ENCODE measurements around the gene ADGRL1. TPM values are rescaled to one million over a fixed set of nuclear protein-coding genes. Genes with fewer than 3 reads are reported as not detected.
A peak's percentile ranks its signal among the peaks of the same experiment; 100 is the strongest.

Gene ADGRL1
- total and polyA plus RNA-seq, 9 of the 15 experiments (the other 6 are each of a cell fraction or from before 2014, with no cell fraction given), result 0.14 to 37.0 (median 8.6) TPM

DNA sequence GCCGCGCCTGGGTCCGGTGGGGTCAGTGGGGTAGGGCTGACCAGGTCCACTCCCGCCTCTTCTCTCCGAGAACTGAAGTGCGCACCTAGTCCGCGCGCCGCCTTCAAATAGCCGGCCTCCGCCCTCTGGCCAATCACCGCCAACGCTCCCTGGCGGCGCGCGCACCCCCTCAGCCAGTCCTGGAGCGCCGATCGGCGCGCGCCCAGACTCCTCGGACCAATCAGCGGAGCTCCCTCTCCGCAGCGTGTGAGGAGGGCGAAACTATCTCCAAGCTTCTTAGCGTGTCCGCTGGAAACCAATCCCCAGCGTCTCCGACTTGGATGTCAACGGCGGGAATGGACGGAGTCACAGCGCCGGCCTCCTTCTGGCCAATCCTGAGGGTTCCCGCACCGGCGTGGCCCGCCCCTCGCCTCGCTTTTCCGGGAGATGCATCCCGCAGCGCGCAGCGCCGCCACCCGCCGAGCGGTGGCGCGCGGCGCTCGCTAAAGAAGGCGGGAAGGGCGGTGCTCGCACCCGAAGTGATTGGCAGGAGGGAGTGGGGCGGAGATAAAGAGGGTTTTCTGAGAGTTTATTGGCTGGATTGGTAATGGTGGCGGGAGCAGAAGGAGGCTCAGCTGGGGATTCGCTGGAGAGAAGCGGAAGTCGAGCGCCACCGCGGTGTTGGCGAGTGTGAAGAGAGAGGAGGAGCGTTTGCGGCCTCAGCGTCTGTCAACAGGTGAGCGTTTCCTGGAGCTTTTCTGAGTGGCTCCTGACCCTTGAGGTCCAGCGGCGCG lies 69.3 kb downstream of the ADGRL1 start, which contains the start of gene ASF1B (continued):
- TF ChIP-seq, protein P1, sequence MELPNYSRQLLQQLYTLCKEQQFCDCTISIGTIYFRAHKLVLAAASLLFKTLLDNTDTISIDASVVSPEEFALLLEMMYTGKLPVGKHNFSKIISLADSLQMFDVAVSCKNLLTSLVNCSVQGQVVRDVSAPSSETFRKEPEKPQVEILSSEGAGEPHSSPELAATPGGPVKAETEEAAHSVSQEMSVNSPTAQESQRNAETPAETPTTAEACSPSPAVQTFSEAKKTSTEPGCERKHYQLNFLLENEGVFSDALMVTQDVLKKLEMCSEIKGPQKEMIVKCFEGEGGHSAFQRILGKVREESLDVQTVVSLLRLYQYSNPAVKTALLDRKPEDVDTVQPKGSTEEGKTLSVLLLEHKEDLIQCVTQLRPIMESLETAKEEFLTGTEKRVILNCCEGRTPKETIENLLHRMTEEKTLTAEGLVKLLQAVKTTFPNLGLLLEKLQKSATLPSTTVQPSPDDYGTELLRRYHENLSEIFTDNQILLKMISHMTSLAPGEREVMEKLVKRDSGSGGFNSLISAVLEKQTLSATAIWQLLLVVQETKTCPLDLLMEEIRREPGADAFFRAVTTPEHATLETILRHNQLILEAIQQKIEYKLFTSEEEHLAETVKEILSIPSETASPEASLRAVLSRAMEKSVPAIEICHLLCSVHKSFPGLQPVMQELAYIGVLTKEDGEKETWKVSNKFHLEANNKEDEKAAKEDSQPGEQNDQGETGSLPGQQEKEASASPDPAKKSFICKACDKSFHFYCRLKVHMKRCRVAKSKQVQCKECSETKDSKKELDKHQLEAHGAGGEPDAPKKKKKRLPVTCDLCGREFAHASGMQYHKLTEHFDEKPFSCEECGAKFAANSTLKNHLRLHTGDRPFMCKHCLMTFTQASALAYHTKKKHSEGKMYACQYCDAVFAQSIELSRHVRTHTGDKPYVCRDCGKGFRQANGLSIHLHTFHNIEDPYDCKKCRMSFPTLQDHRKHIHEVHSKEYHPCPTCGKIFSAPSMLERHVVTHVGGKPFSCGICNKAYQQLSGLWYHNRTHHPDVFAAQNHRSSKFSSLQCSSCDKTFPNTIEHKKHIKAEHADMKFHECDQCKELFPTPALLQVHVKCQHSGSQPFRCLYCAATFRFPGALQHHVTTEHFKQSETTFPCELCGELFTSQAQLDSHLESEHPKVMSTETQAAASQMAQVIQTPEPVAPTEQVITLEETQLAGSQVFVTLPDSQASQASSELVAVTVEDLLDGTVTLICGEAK (IDR thresholded peaks at IDR 0.05), result peak; percentile 93
- TF ChIP-seq, protein P1 (CRISPR knock-in tag; IDR thresholded peaks at IDR 0.05), result no peak
- no peak for TF ChIP-seq NFIX (CRISPR knock-in tag; IDR thresholded peaks at IDR 0.05; ENCODE audit: low read depth)
- TF ChIP-seq CBFA2T2 (conservative IDR thresholded peaks at IDR 0.05), result no peak
- TF ChIP-seq ZFX (CRISPR knock-in tag; IDR thresholded peaks at IDR 0.05), result peak; percentile 3; the same call in 1 of the 2 replicates
- TF ChIP-seq, protein P2, sequence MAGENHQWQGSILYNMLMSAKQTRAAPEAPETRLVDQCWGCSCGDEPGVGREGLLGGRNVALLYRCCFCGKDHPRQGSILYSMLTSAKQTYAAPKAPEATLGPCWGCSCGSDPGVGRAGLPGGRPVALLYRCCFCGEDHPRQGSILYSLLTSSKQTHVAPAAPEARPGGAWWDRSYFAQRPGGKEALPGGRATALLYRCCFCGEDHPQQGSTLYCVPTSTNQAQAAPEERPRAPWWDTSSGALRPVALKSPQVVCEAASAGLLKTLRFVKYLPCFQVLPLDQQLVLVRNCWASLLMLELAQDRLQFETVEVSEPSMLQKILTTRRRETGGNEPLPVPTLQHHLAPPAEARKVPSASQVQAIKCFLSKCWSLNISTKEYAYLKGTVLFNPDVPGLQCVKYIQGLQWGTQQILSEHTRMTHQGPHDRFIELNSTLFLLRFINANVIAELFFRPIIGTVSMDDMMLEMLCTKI (IDR thresholded peaks at IDR 0.05; ENCODE audit: partially characterized antibody), result no peak
- TF ChIP-seq, protein P3, sequence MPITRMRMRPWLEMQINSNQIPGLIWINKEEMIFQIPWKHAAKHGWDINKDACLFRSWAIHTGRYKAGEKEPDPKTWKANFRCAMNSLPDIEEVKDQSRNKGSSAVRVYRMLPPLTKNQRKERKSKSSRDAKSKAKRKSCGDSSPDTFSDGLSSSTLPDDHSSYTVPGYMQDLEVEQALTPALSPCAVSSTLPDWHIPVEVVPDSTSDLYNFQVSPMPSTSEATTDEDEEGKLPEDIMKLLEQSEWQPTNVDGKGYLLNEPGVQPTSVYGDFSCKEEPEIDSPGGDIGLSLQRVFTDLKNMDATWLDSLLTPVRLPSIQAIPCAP (CRISPR knock-in tag; IDR thresholded peaks at IDR 0.05; ENCODE audit: borderline replicate concordance), result no peak
- peak; percentile 33; the same call in 1 of the 2 replicates for TF ChIP-seq HCFC1 (IDR thresholded peaks at IDR 0.05; ENCODE audit: low read depth, low read length)
- no peak; the same call in 1 of the 2 replicates for TF ChIP-seq ZZZ3 (IDR thresholded peaks at IDR 0.05)
- no peak for TF ChIP-seq BRD4 (IDR thresholded peaks at IDR 0.05)
- no peak for TF ChIP-seq ZC3H8 (IDR thresholded peaks at IDR 0.05)
- peak; percentile 89 for TF ChIP-seq RB1 (IDR thresholded peaks at IDR 0.05; ENCODE audit: low read depth)
- TF ChIP-seq, protein P4, sequence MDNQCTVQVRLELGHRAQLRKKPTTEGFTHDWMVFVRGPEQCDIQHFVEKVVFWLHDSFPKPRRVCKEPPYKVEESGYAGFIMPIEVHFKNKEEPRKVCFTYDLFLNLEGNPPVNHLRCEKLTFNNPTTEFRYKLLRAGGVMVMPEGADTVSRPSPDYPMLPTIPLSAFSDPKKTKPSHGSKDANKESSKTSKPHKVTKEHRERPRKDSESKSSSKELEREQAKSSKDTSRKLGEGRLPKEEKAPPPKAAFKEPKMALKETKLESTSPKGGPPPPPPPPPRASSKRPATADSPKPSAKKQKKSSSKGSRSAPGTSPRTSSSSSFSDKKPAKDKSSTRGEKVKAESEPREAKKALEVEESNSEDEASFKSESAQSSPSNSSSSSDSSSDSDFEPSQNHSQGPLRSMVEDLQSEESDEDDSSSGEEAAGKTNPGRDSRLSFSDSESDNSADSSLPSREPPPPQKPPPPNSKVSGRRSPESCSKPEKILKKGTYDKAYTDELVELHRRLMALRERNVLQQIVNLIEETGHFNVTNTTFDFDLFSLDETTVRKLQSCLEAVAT (IDR thresholded peaks at IDR 0.05), result peak; percentile 57 to 87; a peak in 3 of 4 replicates
